Neural progenitor cell (in vitro differentiated cells): Measurements from ENCODE around the gene CMC2. TPM values are rescaled to one million over a fixed set of nuclear protein-coding genes. Genes with fewer than 3 reads are reported as not detected.

Experiments
- DNase-seq: peaks from one replicate; pipeline ENCODE4 v3.0.0-alpha.2; 2016; ENCODE audit warnings: low spot score
- H2AFZ ChIP-seq: fragments of 200-600 bp; sonication (generic); replicated peaks from 2 replicates; pipeline ENCODE4 v1.6.1; 2016; ENCODE audit warnings: antibody characterized with exemption
- H3F3A ChIP-seq: fragments of 200-600 bp; sonication (generic); 2 replicates; pipeline ENCODE4 v1.6.1; 2016; ENCODE audit warnings: antibody characterized with exemption, low read depth
- H3K27ac ChIP-seq: fragments of 200-600 bp; sonication (generic); 2 replicates; pipeline ENCODE4 v1.5.1; 2016; ENCODE audit warnings: mild to moderate bottlenecking
- H3K27me3 ChIP-seq: fragments of 200-600 bp; sonication (generic); 2 replicates; pipeline ENCODE4 v1.6.1; 2016; ENCODE audit warnings: mild to moderate bottlenecking, moderate library complexity
- H3K36me3 ChIP-seq: fragments of 200-600 bp; sonication (generic); 2 replicates; pipeline ENCODE4 v1.5.1; 2016
- H3K4me1 ChIP-seq: fragments of 200-600 bp; sonication (generic); 2 replicates; pipeline ENCODE4 v1.6.1; 2016; ENCODE audit warnings: mixed run types
- H3K4me2 ChIP-seq: fragments of 200-600 bp; sonication (generic); 2 replicates; pipeline ENCODE4 v1.6.1; 2016
- H3K4me3 ChIP-seq: fragments of 200-600 bp; sonication (generic); 2 replicates; pipeline ENCODE4 v1.5.1; 2016
- H3K79me2 ChIP-seq: fragments of 200-600 bp; sonication (generic); 2 replicates; pipeline ENCODE4 v1.6.1; 2016; ENCODE audit warnings: low read depth
- H3K9ac ChIP-seq: fragments of 200-600 bp; sonication (generic); 2 replicates; pipeline ENCODE4 v1.6.1; 2016
- H3K9me3 ChIP-seq: fragments of 200-600 bp; sonication (generic); 2 replicates; pipeline ENCODE4 v1.5.1; 2016; ENCODE audit warnings: low read depth
- H4K20me1 ChIP-seq: fragments of 200-600 bp; sonication (generic); 2 replicates; pipeline ENCODE4 v1.6.1; 2016; ENCODE audit warnings: low read depth
- H3K27ac Mint-ChIP-seq: 3 replicates; pipeline ENCODE4 v1.8.0; 2021; ENCODE audit warnings: mixed read lengths
- H3K27me3 Mint-ChIP-seq: 2 replicates; pipeline ENCODE4 v1.8.0; 2022; ENCODE audit warnings: low read depth, mild to moderate bottlenecking, inconsistent platforms, moderate library complexity, mixed read lengths; ENCODE audit not compliant: insufficient read depth
- H3K36me3 Mint-ChIP-seq: 3 replicates; pipeline ENCODE4 v1.8.0; 2021; ENCODE audit warnings: mixed read lengths
- H3K4me1 Mint-ChIP-seq: 3 replicates; pipeline ENCODE4 v1.8.0; 2021; ENCODE audit warnings: mixed read lengths
- H3K4me3 Mint-ChIP-seq: 3 replicates; pipeline ENCODE4 v1.8.0; 2021; ENCODE audit warnings: mild to moderate bottlenecking, moderate library complexity, mixed read lengths
- H3K9me3 Mint-ChIP-seq: 3 replicates; pipeline ENCODE4 v1.8.0; 2020; ENCODE audit warnings: mixed read lengths
- EZH2 ChIP-seq: fragments of 200-600 bp; sonication (generic); IDR thresholded peaks from 2 replicates; pipeline ENCODE4 v1.6.1; 2017; ENCODE audit warnings: antibody characterized with exemption, mild to moderate bottlenecking, moderate library complexity
- EZH2phosphoT487 ChIP-seq: fragments of 200-600 bp; sonication (generic); IDR thresholded peaks from 2 replicates; pipeline ENCODE4 v1.6.1; 2017; ENCODE audit warnings: antibody characterized with exemption
- total RNA-seq: library from RNA; depleted of rRNA; stranded (reverse); fragments of >200 nt; gene quantifications from 2 replicates; pipeline ENCODE4 v1.2.3, GENCODE V29; 2015; ENCODE audit warnings: low replicate concordance
- TF ChIP-seq, protein P1 (sequence below): fragments of 200-600 bp; sonication (generic); IDR thresholded peaks from 2 replicates; pipeline ENCODE4 v1.5.1; 2017; ENCODE audit warnings: antibody characterized with exemption, mild to moderate bottlenecking

CMC2 gene
- total RNA-seq, 1 donor from 2014 or later, result 138 TPM

GRCh38 chr16:81029930-81030604 is 23.4 kb upstream of the CMC2 start:
- Mint-ChIP-seq H3K36me3 (peaks cover 17% of the 10 kb centered on the region), H3K4me1 (no peaks in the 10 kb centered on the region), H3K27me3 (no peaks in the 10 kb centered on the region), H3K4me3 (no peak overlapping the region), H3K27ac (no peak overlapping the region), H3K9me3 (peaks cover 2% of the 10 kb centered on the region)
- no peaks in the 10 kb centered on the region for H3K79me2 ChIP-seq
- H3K27ac ChIP-seq, result no peak overlapping the region
- no peak overlapping the region for H3K4me2 ChIP-seq
- H3K9ac ChIP-seq, result no peak overlapping the region
- H3K36me3 ChIP-seq, result peaks cover 12% of the 10 kb centered on the region
- H3K27me3 ChIP-seq, result no peaks in the 10 kb centered on the region
- no peak overlapping the region for H3K4me3 ChIP-seq
- H3K4me1 ChIP-seq, result no peaks in the 10 kb centered on the region
- no peaks in the 10 kb centered on the region for H3F3A ChIP-seq
- no peak overlapping the region for H2AFZ ChIP-seq
- TF ChIP-seq EZH2, result no peak
- TF ChIP-seq EZH2phosphoT487, result no peak
- TF ChIP-seq, protein P1, sequence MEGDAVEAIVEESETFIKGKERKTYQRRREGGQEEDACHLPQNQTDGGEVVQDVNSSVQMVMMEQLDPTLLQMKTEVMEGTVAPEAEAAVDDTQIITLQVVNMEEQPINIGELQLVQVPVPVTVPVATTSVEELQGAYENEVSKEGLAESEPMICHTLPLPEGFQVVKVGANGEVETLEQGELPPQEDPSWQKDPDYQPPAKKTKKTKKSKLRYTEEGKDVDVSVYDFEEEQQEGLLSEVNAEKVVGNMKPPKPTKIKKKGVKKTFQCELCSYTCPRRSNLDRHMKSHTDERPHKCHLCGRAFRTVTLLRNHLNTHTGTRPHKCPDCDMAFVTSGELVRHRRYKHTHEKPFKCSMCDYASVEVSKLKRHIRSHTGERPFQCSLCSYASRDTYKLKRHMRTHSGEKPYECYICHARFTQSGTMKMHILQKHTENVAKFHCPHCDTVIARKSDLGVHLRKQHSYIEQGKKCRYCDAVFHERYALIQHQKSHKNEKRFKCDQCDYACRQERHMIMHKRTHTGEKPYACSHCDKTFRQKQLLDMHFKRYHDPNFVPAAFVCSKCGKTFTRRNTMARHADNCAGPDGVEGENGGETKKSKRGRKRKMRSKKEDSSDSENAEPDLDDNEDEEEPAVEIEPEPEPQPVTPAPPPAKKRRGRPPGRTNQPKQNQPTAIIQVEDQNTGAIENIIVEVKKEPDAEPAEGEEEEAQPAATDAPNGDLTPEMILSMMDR, result no peak
- no peak for DNase-seq
- no peaks in the 10 kb centered on the region for H4K20me1 ChIP-seq
- peaks cover 5% of the 10 kb centered on the region for H3K9me3 ChIP-seq

GRCh38 chr16:81026429-81026828 is 19.7 kb upstream of the CMC2 start:
- Histone ChIP-seq H4K20me1 (no peaks in the 10 kb centered on the region), H3K4me2 (no peak overlapping the region), H3K27me3 (no peaks in the 10 kb centered on the region), H3K79me2 (no peaks in the 10 kb centered on the region), H3K9me3 (no peaks in the 10 kb centered on the region), H3K36me3 (peaks cover 18% of the 10 kb centered on the region), H3K4me1 (no peaks in the 10 kb centered on the region), H2AFZ (no peak overlapping the region), H3K4me3 (no peak overlapping the region), H3K9ac (no peak overlapping the region), H3F3A (no peaks in the 10 kb centered on the region), H3K27ac (no peak overlapping the region)
- DNase-seq, result no peak
- peaks cover 20% of the 10 kb centered on the region for H3K36me3 Mint-ChIP-seq
- TF ChIP-seq EZH2phosphoT487 (no peak), EZH2 (no peak)
- TF ChIP-seq, protein P1, result no peak
- peaks cover 2% of the 10 kb centered on the region for H3K27me3 Mint-ChIP-seq
- H3K9me3 Mint-ChIP-seq, result no peaks in the 10 kb centered on the region
- no peak overlapping the region for H3K4me3 Mint-ChIP-seq
- H3K4me1 Mint-ChIP-seq, result no peaks in the 10 kb centered on the region
- no peak overlapping the region for H3K27ac Mint-ChIP-seq

DNA sequence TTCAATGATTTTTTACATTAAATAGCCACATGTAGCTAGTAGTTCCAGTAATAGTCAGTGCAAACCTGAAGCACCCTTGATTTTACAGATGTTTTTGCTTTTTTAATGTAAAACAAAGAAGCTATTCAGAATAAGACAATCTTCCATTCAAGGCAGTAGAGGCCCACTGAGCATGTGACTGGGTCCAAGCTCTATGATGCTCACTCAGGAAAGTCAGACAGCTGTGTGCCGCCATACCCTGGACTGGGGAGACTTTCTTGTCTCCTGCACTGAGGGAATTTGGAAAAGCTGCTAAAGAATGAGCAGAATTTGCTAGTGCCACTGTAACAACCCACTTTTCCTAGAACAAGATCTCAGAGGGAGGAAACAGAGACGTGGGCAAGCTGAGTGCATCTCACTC is 11.8 kb upstream of the CMC2 start:
- no peaks in the 10 kb centered on the region for H3K9me3 Mint-ChIP-seq
- Histone ChIP-seq H3K4me3 (no peak overlapping the region), H3K36me3 (peaks cover 32% of the 10 kb centered on the region), H3K27ac (no peak overlapping the region), H3K27me3 (no peaks in the 10 kb centered on the region), H3F3A (no peaks in the 10 kb centered on the region), H3K79me2 (no peaks in the 10 kb centered on the region), H2AFZ (no peak overlapping the region), H4K20me1 (no peaks in the 10 kb centered on the region), H3K9ac (no peak overlapping the region), H3K4me2 (no peak overlapping the region), H3K9me3 (no peaks in the 10 kb centered on the region), H3K4me1 (no peaks in the 10 kb centered on the region)
- H3K4me3 Mint-ChIP-seq, result no peak overlapping the region
- DNase-seq, result no peak
- peaks cover 17% of the 10 kb centered on the region for H3K36me3 Mint-ChIP-seq
- TF ChIP-seq EZH2 (no peak), EZH2phosphoT487 (no peak)
- TF ChIP-seq, protein P1, result no peak
- H3K4me1 Mint-ChIP-seq, result no peaks in the 10 kb centered on the region
- H3K27ac Mint-ChIP-seq, result no peak overlapping the region
- peaks cover 2% of the 10 kb centered on the region for H3K27me3 Mint-ChIP-seq
